ENCODE results near the gene CCDC175.
A peak's percentile ranks its signal among the peaks of the same experiment; 100 is the strongest.

CCDC175 gene

GRCh38 chr14:59481407-59481806 lies 95.2 kb downstream of the CCDC175 start:
- no peak for TF ChIP-seq CTCF (IDR thresholded peaks at IDR 0.05; ENCODE audit: low read depth, low read length)
- peak overlapping the region in 1 of 2 donors; percentile 90 for H3K4me3 ChIP-seq (replicated peaks in 1 of 2; ENCODE audit: low read depth in 2 of 2, low read length in 2 of 2)
- DNase-seq (ENCODE audit: low read depth in 2 of 2), result no peak

- no peak overlapping the region for H3K4me3 ChIP-seq (replicated peaks in 1 of 2; ENCODE audit: low read depth in 2 of 2, low read length in 2 of 2)
- no peak for DNase-seq (ENCODE audit: low read depth in 2 of 2)
- TF ChIP-seq CTCF (IDR thresholded peaks at IDR 0.05; ENCODE audit: low read depth, low read length), result no peak
Measured at GRCh38 chr14:59480166-59480565, 96.4 kb downstream of the CCDC175 start.

GRCh38 chr14:59478540-59478939 lies 98.1 kb downstream of the CCDC175 start:
- no peak for TF ChIP-seq CTCF (IDR thresholded peaks at IDR 0.05; ENCODE audit: low read depth, low read length)
- no peak for DNase-seq (ENCODE audit: low read depth in 2 of 2)
- H3K4me3 ChIP-seq (replicated peaks in 1 of 2; ENCODE audit: low read depth in 2 of 2, low read length in 2 of 2), result no peak overlapping the region

- no peak for DNase-seq (ENCODE audit: low read depth in 2 of 2)
- TF ChIP-seq CTCF (IDR thresholded peaks at IDR 0.05; ENCODE audit: low read depth, low read length), result no peak
- no peak overlapping the region for H3K4me3 ChIP-seq (replicated peaks in 1 of 2; ENCODE audit: low read depth in 2 of 2, low read length in 2 of 2)
Measured at GRCh38 chr14:59475709-59476108, 100.9 kb downstream of the CCDC175 start.

- DNase-seq (ENCODE audit: low read depth in 2 of 2), result peak; percentile 65 to 71
- TF ChIP-seq CTCF (IDR thresholded peaks at IDR 0.05; ENCODE audit: low read depth, low read length), result no peak
Measured at GRCh38 chr14:59474172-59474571, 102.4 kb downstream of the CCDC175 start.

GRCh38 chr14:59465316-59466135 lies 111.1 kb downstream of the CCDC175 start, which contains the start of gene GPR135:
GPR135 (minus strand) TSS chr14:59465380; CDS start chr14:59465226, 154 bp downstream.
- no peak for TF ChIP-seq CTCF (IDR thresholded peaks at IDR 0.05; ENCODE audit: low read depth, low read length)
- peak within 1 kb of the TSS; percentile 43 to 52 for H3K4me3 ChIP-seq (replicated peaks in 1 of 2; ENCODE audit: low read depth in 2 of 2, low read length in 2 of 2)
- peak; percentile 19 to 53 for DNase-seq (ENCODE audit: low read depth in 2 of 2)

More at GRCh38 chr14:59474172-59474571, 102.4 kb downstream of the CCDC175 start:
- no peak overlapping the region for H3K4me3 ChIP-seq (replicated peaks in 1 of 2; ENCODE audit: low read depth in 2 of 2, low read length in 2 of 2)

Measured in cardiac fibroblast (primary cell).